ENCODE results near the gene YPEL5. TPM values are rescaled to one million over a fixed set of nuclear protein-coding genes. Genes with fewer than 3 reads are reported as not detected.

YPEL5 gene
- polyA plus RNA-seq, 1 donor from 2014 or later, result 194 TPM

Other genes with a start within 250 kb of the YPEL5 start
- not detected for gene ALK, start 225.4 kb upstream of the YPEL5 start, polyA plus RNA-seq
- gene LBH, start 84.5 kb downstream of the YPEL5 start, polyA plus RNA-seq, result 163 TPM

All from IgD-negative memory B cell (primary cell).